ENCODE results near the gene NECTIN2. TPM values are rescaled to one million over a fixed set of nuclear protein-coding genes. Genes with fewer than 3 reads are reported as not detected.
"Not testable (repeated sequence)": the region's sequence is repeated elsewhere in the genome, so short reads cannot be mapped to it uniquely, and the experiment has no call there.

The NECTIN2 gene
- total and polyA plus RNA-seq, 8 donors: 66.9 to 145 (median 81.7) TPM

- no peak for DNase-seq
- TF ChIP-seq CTCF (IDR thresholded peaks at IDR 0.05): no peak
- no peak for ATAC-seq
- Histone ChIP-seq H3K27ac (no peak overlapping the region), H3K4me1 (peaks cover 9 to 58% of the 10 kb centered on the region in 2 donors), H3K9me3 (no peaks in the 10 kb centered on the region), H3K4me3 (no peak overlapping the region), H3K36me3 (peaks cover 0 to 3% of the 10 kb centered on the region in 2 donors), H3K27me3 (no peaks in the 10 kb centered on the region)
- intact Hi-C loops (cut with DNase I): no loop called here
Measured at GRCh38 chr19:44851427-44851826, 5.3 kb downstream of the NECTIN2 start.

GRCh38 chr19:44855606-44856005 lies 9.5 kb downstream of the NECTIN2 start:
- Histone ChIP-seq H3K9me3 (no peaks in the 10 kb centered on the region), H3K36me3 (peaks cover 0 to 14% of the 10 kb centered on the region in 2 donors), H3K27me3 (no peaks in the 10 kb centered on the region), H3K4me1 (peaks cover 6 to 46% of the 10 kb centered on the region in 2 donors), H3K4me3 (no peak overlapping the region), H3K27ac (peak overlapping the region in 1 of 2 donors; percentile 53)
- no peak for ATAC-seq
- no peak for DNase-seq
- intact Hi-C loops (cut with DNase I): no loop called here
- TF ChIP-seq CTCF (IDR thresholded peaks at IDR 0.05): no peak

- peak in 1 of 4 donors; percentile 40 for DNase-seq
- TF ChIP-seq CTCF (IDR thresholded peaks at IDR 0.05): no peak
- ATAC-seq: peak; percentile 29
- Histone ChIP-seq H3K9me3 (no peaks in the 10 kb centered on the region), H3K36me3 (peaks cover 0 to 17% of the 10 kb centered on the region in 2 donors), H3K4me3 (no peak overlapping the region), H3K4me1 (peaks cover 5 to 39% of the 10 kb centered on the region in 2 donors), H3K27me3 (no peaks in the 10 kb centered on the region), H3K27ac (peak overlapping the region in 1 of 2 donors; percentile 53)
- intact Hi-C loops (cut with DNase I): no loop called here
Measured at GRCh38 chr19:44856421-44857083, 10.5 kb downstream of the NECTIN2 start.

GRCh38 chr19:44857837-44858236 lies 11.7 kb downstream of the NECTIN2 start:
- DNase-seq (no peak), ATAC-seq (no peak)
- no peak overlapping the region for H3K27ac ChIP-seq
- no peaks in the 10 kb centered on the region for H3K27me3 ChIP-seq
- H3K9me3 ChIP-seq: no peaks in the 10 kb centered on the region
- H3K4me1 ChIP-seq: peaks cover 5 to 35% of the 10 kb centered on the region in 2 donors
- intact Hi-C loops (cut with DNase I): no loop called here
- H3K4me3 ChIP-seq: no peak overlapping the region
- no peak for TF ChIP-seq CTCF (IDR thresholded peaks at IDR 0.05)
- peaks cover 0 to 16% of the 10 kb centered on the region in 2 donors for H3K36me3 ChIP-seq

- H3K9me3 ChIP-seq; DNase-seq; ATAC-seq; intact Hi-C loops (cut with DNase I); H3K4me3 ChIP-seq; H3K27ac ChIP-seq; H3K27me3 ChIP-seq: not testable (repeated sequence)
- peaks cover 0 to 34% of the 10 kb centered on the region in 2 donors for H3K36me3 ChIP-seq
- peaks cover 7 to 28% of the 10 kb centered on the region in 2 donors for H3K4me1 ChIP-seq
Measured at GRCh38 chr19:44861576-44861975, 15.5 kb downstream of the NECTIN2 start.

GRCh38 chr19:44863990-44864389 lies 17.9 kb downstream of the NECTIN2 start:
- Histone ChIP-seq H3K9me3 (no peaks in the 10 kb centered on the region), H3K27me3 (no peaks in the 10 kb centered on the region), H3K36me3 (peaks cover 0 to 50% of the 10 kb centered on the region in 2 donors), H3K4me3 (no peak overlapping the region), H3K4me1 (peaks cover 7 to 16% of the 10 kb centered on the region in 2 donors), H3K27ac (no peak overlapping the region)
- TF ChIP-seq CTCF (IDR thresholded peaks at IDR 0.05): no peak
- DNase-seq: no peak
- intact Hi-C loops (cut with DNase I): no loop called here
- no peak for ATAC-seq
